K562 (cell line): ENCODE data around the gene MRPS18B. TPM values are rescaled to one million over a fixed set of nuclear protein-coding genes. Genes with fewer than 3 reads are reported as not detected.

Experiments
- ATAC-seq: fragments of 200-7000 bp; cut with Tn5 transposase; 3 replicates; pipeline ENCODE4 v1.9.1; 2020; ENCODE audit warnings: moderate library complexity
- BruUV-seq: library from RNA; stranded (reverse); fragments of 400-500 nt; replicated peaks from 2 replicates; lab custom pipeline; 2021; lab: Mats Ljungman, UMichigan
- CTCF ChIA-PET: fragments of 300-600 bp; formaldehyde crosslinking; extraction: SDS; loops from one replicate; lab custom pipeline; 2021; ENCODE audit warnings: low intra/inter-chr PET ratio; lab: Yijun Ruan, JAX
- POLR2A ChIA-PET: fragments of 300-600, 350-650 bp; sonication (Branson Sonifier 250); formaldehyde crosslinking; extraction: SDS; loops from one replicate; lab custom pipeline; 2021; ENCODE audit warnings: antibody characterized with exemption, inconsistent platforms; lab: Yijun Ruan, JAX
- DNase-seq, 4 experiments: peaks; one replicate each; pipeline versions ENCODE4 v3.0.0 to v3.0.0-alpha.2; 2011 to 2018; ENCODE audit warnings: low spot score in 3 of 4, mixed read lengths in 3 of 4; ENCODE audit errors: extremely low read depth in 1 of 4
- FAIRE-seq: peaks from 2 replicates; lab custom pipeline; 2011; peaks lifted over from hg19 to GRCh38; lab: Jason Lieb, UNC
- H2AFZ ChIP-seq: 2 replicates; pipeline ENCODE4 v1.6.0; 2011; ENCODE audit warnings: low read depth, low read length, control low read depth, inconsistent platforms
- H3K27ac ChIP-seq: fragments of 200-600 bp; 3 replicates; pipeline ENCODE4 v1.8.0; 2011; ENCODE audit warnings: low read depth, mild to moderate bottlenecking, control low read depth, inconsistent platforms, low read length, moderate library complexity, mixed read lengths; ENCODE audit errors: extremely low read depth
- H3K27me3 ChIP-seq, 2 experiments: fragments of 300-600 bp in 1 of 2; 2 replicates in 1 of 2; 3 replicates in 1 of 2; pipeline versions ENCODE4 v1.6.0 to v1.8.0; 2011; ENCODE audit warnings: inconsistent platforms in 2 of 2, low read length in 2 of 2, mild to moderate bottlenecking in 1 of 2, mixed read lengths in 1 of 2, moderate library complexity in 1 of 2; ENCODE audit not compliant: control insufficient read depth in 2 of 2, insufficient read depth in 2 of 2
- H3K36me3 ChIP-seq: fragments of 300-600 bp; 3 replicates; pipeline ENCODE4 v1.8.0; 2011; ENCODE audit warnings: mild to moderate bottlenecking, low read length, inconsistent platforms; ENCODE audit not compliant: control insufficient read depth, insufficient read depth
- H3K4me1 ChIP-seq, 2 experiments: fragments of 200-600 bp in 1 of 2; replicated peaks in 1 of 2; 2 replicates in 1 of 2; 3 replicates in 1 of 2; pipeline versions ENCODE4 v1.5.1 to v1.8.0; 2011; ENCODE audit warnings: inconsistent platforms in 2 of 2, low read length in 2 of 2, mild to moderate bottlenecking in 1 of 2, mixed read lengths in 1 of 2, moderate library complexity in 1 of 2; ENCODE audit not compliant: control insufficient read depth in 2 of 2, insufficient read depth in 2 of 2
- H3K4me2 ChIP-seq: 2 replicates; pipeline ENCODE4 v1.6.1; 2011; ENCODE audit warnings: low read length, control low read depth, inconsistent platforms, mixed read lengths; ENCODE audit not compliant: insufficient read depth
- H3K4me3 ChIP-seq: fragments of 200-600 bp; sonication (generic), shearing (Covaris generic); 2 replicates; pipeline ENCODE4 v1.5.1; 2016; ENCODE audit warnings: control low read depth, inconsistent platforms
- H3K79me2 ChIP-seq: fragments of 200-600 bp; 3 replicates; pipeline ENCODE4 v1.8.0; 2011; ENCODE audit warnings: low read length, inconsistent platforms; ENCODE audit not compliant: control insufficient read depth, insufficient read depth
- H3K9ac ChIP-seq, 2 experiments: 2 replicates each; pipeline versions ENCODE4 v1.6.0 to v1.6.1; 2011; ENCODE audit warnings: low read depth in 2 of 2, low read length in 2 of 2, control low read depth in 1 of 2, inconsistent platforms in 1 of 2, mild to moderate bottlenecking in 1 of 2, mixed read lengths in 1 of 2; ENCODE audit not compliant: insufficient read depth in 1 of 2
- H3K9me1 ChIP-seq: one replicate; pipeline ENCODE4 v1.6.0; 2011; ENCODE audit warnings: inconsistent platforms, mild to moderate bottlenecking, low read length, moderate library complexity; ENCODE audit not compliant: control insufficient read depth, insufficient read depth
- H3K9me3 ChIP-seq: replicated peaks from 2 replicates; pipeline ENCODE4 v1.5.1; 2011; ENCODE audit warnings: low read depth, low read length, inconsistent platforms; ENCODE audit not compliant: control insufficient read depth, insufficient read depth
- H4K20me1 ChIP-seq: replicated peaks from 2 replicates; pipeline ENCODE4 v1.6.1; 2011; ENCODE audit warnings: low read length, inconsistent platforms, mixed read lengths; ENCODE audit not compliant: control insufficient read depth, insufficient read depth
- DMBX1 ChIP-seq: fragments of 250-450 bp; sonication (Bioruptor Pico); IDR thresholded peaks from 2 replicates; pipeline ENCODE4 v1.8.0; 2022; ENCODE audit warnings: inconsistent platforms, mild to moderate bottlenecking, moderate library complexity, borderline replicate concordance
- DPF2 ChIP-seq: fragments of 450-650 bp; IDR thresholded peaks from 2 replicates; pipeline ENCODE4 v1.6.1; 2016
- GTF2E2 ChIP-seq: fragments of 200-800 bp; sonication (Bioruptor generic); IDR thresholded peaks from 2 replicates; pipeline ENCODE4 v1.6.1; 2016; ENCODE audit warnings: missing genetic modification characterization, missing compliant biosample characterization
- PTBP1 ChIP-seq: fragments of 200-400 bp; formaldehyde crosslinking; IDR thresholded peaks from 2 replicates; pipeline ENCODE4 v1.6.1; 2017; ENCODE audit warnings: low read depth, low read length
- RB1 ChIP-seq: fragments of 450-650 bp; IDR thresholded peaks from 2 replicates; pipeline ENCODE4 v1.6.1; 2017; ENCODE audit warnings: low read depth, mild to moderate bottlenecking
- RBM22 ChIP-seq: fragments of 200-400 bp; formaldehyde crosslinking; IDR thresholded peaks from 2 replicates; pipeline ENCODE4 v1.6.1; 2018; ENCODE audit warnings: low read length, low read depth; ENCODE audit not compliant: poor library complexity, severe bottlenecking
- ZKSCAN8 ChIP-seq: fragments of 200-800 bp; sonication (Bioruptor generic); IDR thresholded peaks from 2 replicates; pipeline ENCODE4 v1.6.1; 2016; ENCODE audit warnings: missing genetic modification characterization, missing compliant biosample characterization
- ZNF197 ChIP-seq: fragments of 200-800 bp; sonication (Bioruptor generic); IDR thresholded peaks from 2 replicates; pipeline ENCODE4 v1.6.1; 2016; ENCODE audit warnings: low read depth, missing genetic modification characterization, missing compliant biosample characterization
- ZZZ3 ChIP-seq: fragments of 450-650 bp; IDR thresholded peaks from 2 replicates; pipeline ENCODE4 v1.6.1; 2016; ENCODE audit warnings: antibody characterized with exemption, mild to moderate bottlenecking, moderate library complexity
- in situ Hi-C: fragments of 300-500 bp; cut with MboI; formaldehyde crosslinking; loops from 4 replicates; pipeline ENCODE4 v1.15.0; 2018; ENCODE audit warnings: inconsistent platforms, mixed read lengths
- intact Hi-C: fragments of 100-400 bp; cut with micrococcal nuclease; formaldehyde crosslinking; loops from 2 replicates; pipeline ENCODE4 v1.14.2; 2022
- polyA plus RNA-seq, 8 experiments: library from polyadenylated mRNA; depleted of rRNA in 4 of 8; stranded (reverse) in 5 of 8; unstranded in 3 of 8; fragments of >200 nt; fragmentation: Nextera tagmentation in 2 of 8; fragmentation: Illumina TruSeq in 1 of 8; extraction: Ambion mirVana in 2 of 8; extraction: Trizol in 1 of 8; gene quantifications; 2 replicates each; pipeline versions ENCODE4 v1.2.1 to v1.2.3, GENCODE V29; 2011 to 2014; ENCODE audit warnings: inconsistent platforms in 1 of 8, missing spikeins in 1 of 8
- total RNA-seq, 7 experiments: library from RNA; depleted of rRNA in 6 of 7; stranded (reverse); fragments of >200 nt in 6 of 7; fragmentation: Illumina TruSeq in 2 of 7; extraction: Trizol in 2 of 7; gene quantifications; 2 replicates each; pipeline versions ENCODE4 v1.2.1 to v1.2.3, GENCODE V29; 2011 to 2021; ENCODE audit warnings: low replicate concordance in 1 of 7
- TF ChIP-seq, protein P1 (sequence below): fragments of 200-800 bp; sonication (Bioruptor generic); IDR thresholded peaks from 2 replicates; pipeline ENCODE4 v1.6.1; 2017; ENCODE audit warnings: missing genetic modification characterization, missing compliant biosample characterization
- TF ChIP-seq, protein P2 (sequence below), 2 experiments: IDR thresholded peaks in 1 of 2; conservative IDR thresholded peaks in 1 of 2; 2 replicates each; pipeline ENCODE4 v1.6.1; 2016; ENCODE audit warnings: low read depth in 2 of 2, mild to moderate bottlenecking in 1 of 2, missing compliant biosample characterization in 1 of 2, missing genetic modification characterization in 1 of 2, moderate library complexity in 1 of 2
- TF ChIP-seq, protein P3 (sequence below): fragments of 250-450 bp; sonication (Bioruptor Pico); IDR thresholded peaks from 2 replicates; pipeline ENCODE4 v1.9.0; 2021; ENCODE audit warnings: mild to moderate bottlenecking
- TF ChIP-seq, protein P4 (sequence below): sonication (generic); formaldehyde crosslinking; IDR thresholded peaks from 2 replicates; pipeline ENCODE4 v1.8.1; 2023; ENCODE audit warnings: mild to moderate bottlenecking, missing genetic modification reagents

The MRPS18B gene
- total and polyA plus RNA-seq, 9 of the 15 experiments (the other 6 are each of a cell fraction or from before 2014, with no cell fraction given), result 132 to 383 (median 178) TPM

DNA sequence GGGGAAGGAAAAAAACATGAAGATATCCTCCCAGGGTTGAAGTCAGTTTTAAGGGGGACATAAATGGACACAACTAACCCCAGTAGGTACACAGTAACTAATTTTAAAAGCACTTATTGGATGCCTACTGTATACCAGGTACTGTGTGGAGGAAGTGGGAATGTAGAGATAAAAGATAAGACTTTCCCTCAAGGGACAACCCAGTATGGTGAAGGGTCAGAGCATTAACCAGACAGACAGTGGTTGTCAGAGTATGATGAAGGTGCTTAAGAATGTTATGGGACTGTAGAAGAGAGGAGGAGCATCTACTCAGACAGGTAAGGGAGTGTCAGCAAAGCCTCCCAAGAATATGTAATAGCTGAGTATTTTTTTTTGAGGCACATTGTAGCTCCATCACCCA, 45.5 kb upstream of the MRPS18B start:
- Histone ChIP-seq H3K9ac (peak overlapping the region; percentile 84 to 93), H3K4me3 (peak overlapping the region; percentile 67), H3K27ac (peak overlapping the region; percentile 92), H3K79me2 (peaks cover 74% of the 10 kb centered on the region), H2AFZ (no peak overlapping the region), H3K9me3 (no peaks in the 10 kb centered on the region), H3K9me1 (peaks cover 10% of the 10 kb centered on the region), H3K4me2 (peak overlapping the region; percentile 90), H3K4me1 (peaks cover 24 to 35% of the 10 kb centered on the region in 2 experiments; a peak in 4 of 5 replicates), H4K20me1 (peaks cover 12% of the 10 kb centered on the region; the same call in 1 of the 2 replicates), H3K36me3 (peaks cover 57% of the 10 kb centered on the region), H3K27me3 (no peaks in the 10 kb centered on the region)
- DNase-seq, result no peak
- ChIA-PET CTCF (no interaction called here), POLR2A (interaction anchor here (0.9 kb wide), 1 partner anchor 11 kb away, joined by 3 read pairs; no protein-coding TSS in a partner anchor)
- intact Hi-C loops (no loop called here), in situ Hi-C loops (no loop called here)
- no TSS peak for BruUV-seq
- FAIRE-seq, result no peak
- ATAC-seq, result no peak
- TF ChIP-seq, protein P1, sequence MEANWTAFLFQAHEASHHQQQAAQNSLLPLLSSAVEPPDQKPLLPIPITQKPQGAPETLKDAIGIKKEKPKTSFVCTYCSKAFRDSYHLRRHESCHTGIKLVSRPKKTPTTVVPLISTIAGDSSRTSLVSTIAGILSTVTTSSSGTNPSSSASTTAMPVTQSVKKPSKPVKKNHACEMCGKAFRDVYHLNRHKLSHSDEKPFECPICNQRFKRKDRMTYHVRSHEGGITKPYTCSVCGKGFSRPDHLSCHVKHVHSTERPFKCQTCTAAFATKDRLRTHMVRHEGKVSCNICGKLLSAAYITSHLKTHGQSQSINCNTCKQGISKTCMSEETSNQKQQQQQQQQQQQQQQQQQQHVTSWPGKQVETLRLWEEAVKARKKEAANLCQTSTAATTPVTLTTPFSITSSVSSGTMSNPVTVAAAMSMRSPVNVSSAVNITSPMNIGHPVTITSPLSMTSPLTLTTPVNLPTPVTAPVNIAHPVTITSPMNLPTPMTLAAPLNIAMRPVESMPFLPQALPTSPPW (CRISPR knock-in tag), result no peak
- TF ChIP-seq, protein P2, sequence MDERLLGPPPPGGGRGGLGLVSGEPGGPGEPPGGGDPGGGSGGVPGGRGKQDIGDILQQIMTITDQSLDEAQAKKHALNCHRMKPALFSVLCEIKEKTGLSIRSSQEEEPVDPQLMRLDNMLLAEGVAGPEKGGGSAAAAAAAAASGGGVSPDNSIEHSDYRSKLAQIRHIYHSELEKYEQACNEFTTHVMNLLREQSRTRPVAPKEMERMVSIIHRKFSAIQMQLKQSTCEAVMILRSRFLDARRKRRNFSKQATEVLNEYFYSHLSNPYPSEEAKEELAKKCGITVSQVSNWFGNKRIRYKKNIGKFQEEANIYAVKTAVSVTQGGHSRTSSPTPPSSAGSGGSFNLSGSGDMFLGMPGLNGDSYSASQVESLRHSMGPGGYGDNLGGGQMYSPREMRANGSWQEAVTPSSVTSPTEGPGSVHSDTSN (CRISPR knock-in tag; IDR thresholded peaks at IDR 0.05; ENCODE audit: low read depth), result no peak
- TF ChIP-seq, protein P2 (tag; conservative IDR thresholded peaks at IDR 0.05; ENCODE audit: low read depth), result 0 out of 2 replicates have a peak, but pooled peaks have one; percentile 12
- TF ChIP-seq PTBP1 (no peak), ZNF197 (CRISPR knock-in tag) (no peak), ZKSCAN8 (CRISPR knock-in tag) (peak; percentile 99), DMBX1 (no peak), RB1 (no peak), RBM22 (no peak), GTF2E2 (no peak), DPF2 (no peak), ZZZ3 (no peak)
- TF ChIP-seq, protein P3, sequence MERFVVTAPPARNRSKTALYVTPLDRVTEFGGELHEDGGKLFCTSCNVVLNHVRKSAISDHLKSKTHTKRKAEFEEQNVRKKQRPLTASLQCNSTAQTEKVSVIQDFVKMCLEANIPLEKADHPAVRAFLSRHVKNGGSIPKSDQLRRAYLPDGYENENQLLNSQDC (CRISPR knock-in tag), result no peak
- TF ChIP-seq, protein P4, sequence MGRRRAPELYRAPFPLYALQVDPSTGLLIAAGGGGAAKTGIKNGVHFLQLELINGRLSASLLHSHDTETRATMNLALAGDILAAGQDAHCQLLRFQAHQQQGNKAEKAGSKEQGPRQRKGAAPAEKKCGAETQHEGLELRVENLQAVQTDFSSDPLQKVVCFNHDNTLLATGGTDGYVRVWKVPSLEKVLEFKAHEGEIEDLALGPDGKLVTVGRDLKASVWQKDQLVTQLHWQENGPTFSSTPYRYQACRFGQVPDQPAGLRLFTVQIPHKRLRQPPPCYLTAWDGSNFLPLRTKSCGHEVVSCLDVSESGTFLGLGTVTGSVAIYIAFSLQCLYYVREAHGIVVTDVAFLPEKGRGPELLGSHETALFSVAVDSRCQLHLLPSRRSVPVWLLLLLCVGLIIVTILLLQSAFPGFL (CRISPR knock-in tag), result no peak
